ENCODE results near the gene PRTN3.
A peak's percentile ranks its signal among the peaks of the same experiment; 100 is the strongest.
"Not testable (repeated sequence)": the region's sequence is repeated elsewhere in the genome, so short reads cannot be mapped to it uniquely, and the experiment has no call there.

Gene PRTN3

GRCh38 chr19:853614-854220, 12.9 kb downstream of the PRTN3 start:
- not testable (repeated sequence) for H3K4me1 Mint-ChIP-seq (ENCODE audit: low read depth); H3K27ac Mint-ChIP-seq; H3K36me3 Mint-ChIP-seq (ENCODE audit: low read depth); H3K4me3 Mint-ChIP-seq; H3K9me3 Mint-ChIP-seq; DNase-seq (ENCODE audit: low spot score); H3K27me3 Mint-ChIP-seq (ENCODE audit: low read depth)

DNA sequence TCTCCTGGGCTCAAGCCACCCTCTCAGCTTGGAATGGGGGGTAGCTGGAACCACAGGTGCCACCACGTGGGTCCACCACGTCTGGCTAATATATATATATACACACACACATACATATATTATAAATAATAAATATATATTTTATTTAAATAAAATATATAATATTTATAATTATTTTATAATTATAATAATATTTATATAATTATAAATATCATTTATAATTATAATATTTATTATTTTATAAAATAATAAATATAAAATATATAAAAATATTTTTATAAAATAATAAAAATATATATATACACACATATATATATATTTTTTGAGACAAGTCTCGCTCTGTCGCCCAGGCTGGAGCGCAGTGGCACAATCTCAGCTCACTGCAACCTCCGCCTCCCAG, 13.8 kb downstream of the PRTN3 start:
- Mint-ChIP-seq H3K9me3 (no peaks in the 10 kb centered on the region), H3K27ac (no peak overlapping the region), H3K4me1 (ENCODE audit: low read depth) (peaks cover 2% of the 10 kb centered on the region), H3K4me3 (no peak overlapping the region), H3K27me3 (ENCODE audit: low read depth) (peaks cover 9% of the 10 kb centered on the region), H3K36me3 (ENCODE audit: low read depth) (no peaks in the 10 kb centered on the region)
- DNase-seq (ENCODE audit: low spot score): no peak

DNA sequence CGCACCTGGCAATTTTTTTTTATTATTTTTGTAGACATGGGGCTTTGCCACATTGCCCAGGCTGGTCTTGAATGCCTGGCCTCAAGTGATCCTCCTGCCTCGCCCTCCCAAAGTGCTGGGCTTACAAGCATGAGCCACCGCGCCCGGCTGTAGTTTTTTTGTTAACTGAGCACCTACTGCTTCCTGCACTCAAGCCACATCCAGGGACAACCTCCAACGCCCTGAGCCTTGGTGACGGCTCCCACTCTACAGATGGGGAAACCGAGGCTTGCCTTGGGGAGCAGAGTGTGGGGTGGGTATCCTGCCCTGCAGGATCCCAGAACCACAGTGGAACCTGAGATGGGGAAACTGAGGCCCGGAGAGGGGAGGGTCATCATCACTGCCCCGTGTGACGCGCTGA, 14.3 kb downstream of the PRTN3 start:
- Mint-ChIP-seq H3K36me3 (ENCODE audit: low read depth) (no peaks in the 10 kb centered on the region), H3K4me3 (no peak overlapping the region), H3K27ac (no peak overlapping the region), H3K27me3 (ENCODE audit: low read depth) (peaks cover 15% of the 10 kb centered on the region), H3K4me1 (ENCODE audit: low read depth) (peaks cover 2% of the 10 kb centered on the region), H3K9me3 (no peaks in the 10 kb centered on the region)
- DNase-seq (ENCODE audit: low spot score): no peak

- Mint-ChIP-seq H3K27ac (no peak overlapping the region), H3K36me3 (ENCODE audit: low read depth) (no peaks in the 10 kb centered on the region), H3K4me1 (ENCODE audit: low read depth) (peaks cover 2% of the 10 kb centered on the region), H3K27me3 (ENCODE audit: low read depth) (peaks cover 15% of the 10 kb centered on the region), H3K9me3 (no peaks in the 10 kb centered on the region), H3K4me3 (no peak overlapping the region)
- DNase-seq (ENCODE audit: low spot score): no peak
Measured at GRCh38 chr19:855566-856120, 14.8 kb downstream of the PRTN3 start.

- Mint-ChIP-seq H3K4me1 (ENCODE audit: low read depth) (peaks cover 7% of the 10 kb centered on the region), H3K36me3 (ENCODE audit: low read depth) (no peaks in the 10 kb centered on the region), H3K4me3 (no peak overlapping the region), H3K9me3 (no peaks in the 10 kb centered on the region), H3K27ac (no peak overlapping the region), H3K27me3 (ENCODE audit: low read depth) (peaks cover 15% of the 10 kb centered on the region)
- DNase-seq (ENCODE audit: low spot score): no peak
Measured at GRCh38 chr19:858284-858683, 17.5 kb downstream of the PRTN3 start.

DNA sequence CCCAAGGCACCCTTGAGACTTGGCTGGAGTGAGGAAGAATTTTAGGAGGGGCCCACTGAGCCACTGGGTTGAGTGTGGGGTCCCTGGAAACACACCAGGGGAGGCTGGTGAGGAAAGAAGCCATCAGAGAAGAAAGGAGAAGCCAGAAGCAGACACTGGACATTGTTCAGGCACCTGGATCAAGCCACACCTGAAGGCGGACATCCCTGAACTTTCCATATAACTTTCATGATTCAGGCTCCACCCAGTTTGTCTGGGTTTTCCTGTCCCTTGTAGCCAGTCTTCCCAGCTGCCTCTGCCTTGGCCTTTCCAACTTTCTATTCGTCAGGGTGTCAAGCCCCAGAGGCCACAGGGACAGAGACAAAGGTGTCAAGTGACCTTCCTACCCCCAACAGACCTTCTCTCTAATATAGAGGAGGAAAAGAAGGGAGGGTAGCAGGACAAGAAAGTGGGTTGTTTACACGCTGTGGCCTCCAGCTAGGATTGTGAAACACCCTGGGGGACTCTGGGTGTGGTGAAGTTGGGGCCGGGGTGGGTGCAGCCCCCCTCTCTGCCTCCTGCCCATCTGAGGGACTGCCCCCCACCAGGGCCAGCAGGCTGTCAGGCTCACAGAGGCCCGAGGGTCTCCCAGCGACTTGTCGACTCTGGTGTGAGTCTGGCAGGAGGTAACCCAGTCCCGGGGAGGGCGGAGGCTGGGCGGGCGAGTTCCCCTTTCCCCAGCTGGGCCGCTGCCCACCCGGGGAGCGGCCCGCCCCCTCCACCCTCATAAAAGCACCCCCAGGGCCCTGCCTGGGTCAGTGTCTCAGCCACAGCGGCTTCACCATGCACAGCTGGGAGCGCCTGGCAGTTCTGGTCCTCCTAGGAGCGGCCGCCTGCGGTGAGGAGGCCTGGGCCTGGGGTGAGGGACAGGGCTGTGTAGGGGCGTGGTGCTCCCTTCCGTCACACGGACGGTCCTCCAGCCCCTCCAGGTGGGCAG, 18.4 kb downstream of the PRTN3 start, which contains the start of gene CFD:
Gene CFD, plus strand, starts transcription at position 797 of the 976 bp plus-strand sequence. Its CDS starts 26 bp downstream, at position 823.
- H3K27me3 Mint-ChIP-seq (ENCODE audit: low read depth): peaks cover 12% of the 10 kb centered on the region
- H3K4me1 Mint-ChIP-seq (ENCODE audit: low read depth): peaks cover 11% of the 10 kb centered on the region
- H3K36me3 Mint-ChIP-seq (ENCODE audit: low read depth): no peaks in the 10 kb centered on the region
- H3K9me3 Mint-ChIP-seq: no peaks in the 10 kb centered on the region
- H3K27ac Mint-ChIP-seq: no peak within 1 kb of the TSS
- no peak for DNase-seq (ENCODE audit: low spot score)
- H3K4me3 Mint-ChIP-seq: no peak within 1 kb of the TSS

DNA sequence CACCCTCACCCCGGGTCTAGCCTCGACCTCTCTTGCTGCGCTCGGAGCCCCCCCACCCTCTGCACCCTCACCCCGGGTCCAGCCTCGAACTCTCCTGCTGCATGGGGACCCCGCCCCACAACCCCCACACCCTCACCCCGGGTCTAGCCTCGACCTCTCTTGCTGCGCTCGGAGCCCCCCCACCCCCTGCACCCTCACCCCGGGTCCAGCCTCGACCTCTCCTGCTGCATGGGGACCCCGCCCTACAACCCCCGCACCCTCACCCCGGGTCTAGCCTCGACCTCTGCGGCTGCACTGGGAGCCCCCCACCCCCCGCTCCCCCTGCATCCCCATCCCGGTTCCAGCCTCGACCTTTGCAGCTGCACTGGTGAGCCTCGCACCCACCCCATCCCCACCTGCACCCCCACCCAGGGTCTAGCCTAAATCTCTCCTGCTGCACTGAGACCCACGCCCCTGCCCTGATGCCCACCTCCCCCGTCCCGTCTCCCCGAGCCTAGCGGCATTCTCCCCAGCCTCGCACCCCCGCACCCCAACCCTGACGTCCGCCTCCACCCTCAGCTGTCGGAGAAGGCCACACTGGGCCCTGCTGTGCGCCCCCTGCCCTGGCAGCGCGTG, 20.4 kb downstream of the PRTN3 start:
- Mint-ChIP-seq H3K4me1 (ENCODE audit: low read depth) (peaks cover 11% of the 10 kb centered on the region), H3K36me3 (ENCODE audit: low read depth) (peaks cover 2% of the 10 kb centered on the region), H3K27me3 (ENCODE audit: low read depth) (peaks cover 12% of the 10 kb centered on the region), H3K9me3 (no peaks in the 10 kb centered on the region), H3K4me3 (no peak overlapping the region), H3K27ac (no peak overlapping the region)
- no peak for DNase-seq (ENCODE audit: low spot score)

- Mint-ChIP-seq H3K4me3 (peak overlapping the region; percentile 66), H3K27me3 (ENCODE audit: low read depth) (peaks cover 12% of the 10 kb centered on the region)
Measured at GRCh38 chr19:861756-862580, 21.2 kb downstream of the PRTN3 start.

GRCh38 chr19:862581-863314, 21.9 kb downstream of the PRTN3 start:
- Mint-ChIP-seq H3K27me3 (ENCODE audit: low read depth) (peaks cover 10% of the 10 kb centered on the region), H3K36me3 (ENCODE audit: low read depth) (peaks cover 6% of the 10 kb centered on the region), H3K27ac (peak overlapping the region; percentile 82), H3K4me3 (peak overlapping the region; percentile 74), H3K4me1 (ENCODE audit: low read depth) (peaks cover 10% of the 10 kb centered on the region), H3K9me3 (no peaks in the 10 kb centered on the region)
- peak; percentile 69 for DNase-seq (ENCODE audit: low spot score)

More at GRCh38 chr19:861756-862580, 21.2 kb downstream of the PRTN3 start:
- Mint-ChIP-seq H3K36me3 (ENCODE audit: low read depth) (peaks cover 2% of the 10 kb centered on the region), H3K9me3 (no peaks in the 10 kb centered on the region), H3K27ac (peak overlapping the region; percentile 73), H3K4me1 (ENCODE audit: low read depth) (peaks cover 11% of the 10 kb centered on the region)
- peak; percentile 48 for DNase-seq (ENCODE audit: low spot score)

GRCh38 chr19:863315-863620, 22.5 kb downstream of the PRTN3 start:
- Mint-ChIP-seq H3K36me3 (ENCODE audit: low read depth) (peaks cover 6% of the 10 kb centered on the region), H3K4me1 (ENCODE audit: low read depth) (peaks cover 10% of the 10 kb centered on the region), H3K27me3 (ENCODE audit: low read depth) (peaks cover 10% of the 10 kb centered on the region), H3K9me3 (no peaks in the 10 kb centered on the region), H3K27ac (peak overlapping the region; percentile 82), H3K4me3 (peak overlapping the region; percentile 74)
- no peak for DNase-seq (ENCODE audit: low spot score)

GRCh38 chr19:866769-867300, 26.0 kb downstream of the PRTN3 start:
- Mint-ChIP-seq H3K4me1 (ENCODE audit: low read depth) (peaks cover 10% of the 10 kb centered on the region), H3K4me3 (no peak overlapping the region), H3K36me3 (ENCODE audit: low read depth) (peaks cover 16% of the 10 kb centered on the region), H3K27ac (no peak overlapping the region), H3K27me3 (ENCODE audit: low read depth) (no peaks in the 10 kb centered on the region), H3K9me3 (no peaks in the 10 kb centered on the region)
- DNase-seq (ENCODE audit: low spot score): no peak

DNA sequence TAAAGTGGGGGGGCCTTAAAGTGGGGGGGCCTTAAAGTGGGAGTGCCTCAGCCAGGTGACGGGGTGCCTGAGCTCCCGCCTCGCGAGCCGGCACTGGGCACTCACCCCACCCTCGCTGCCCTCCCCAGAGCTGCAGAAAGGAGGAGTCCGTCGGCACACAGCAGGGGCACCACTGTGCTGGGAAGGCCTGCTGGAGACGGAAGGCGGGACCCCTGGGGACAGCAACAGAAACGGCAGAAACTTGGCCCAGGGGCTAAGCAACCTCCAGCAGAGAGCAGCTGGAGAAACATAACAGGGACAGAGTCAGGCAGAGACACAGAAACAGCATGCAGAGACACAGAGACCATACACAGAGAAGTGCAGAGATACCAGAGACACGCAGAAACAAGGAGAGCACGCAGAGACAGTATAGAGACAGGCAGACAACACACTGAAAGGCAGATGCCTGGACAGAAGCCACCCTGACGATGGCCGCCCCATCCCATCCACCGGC, 26.5 kb downstream of the PRTN3 start:
- Mint-ChIP-seq H3K9me3 (no peaks in the 10 kb centered on the region), H3K4me3 (no peak overlapping the region), H3K27me3 (ENCODE audit: low read depth) (no peaks in the 10 kb centered on the region), H3K27ac (no peak overlapping the region), H3K36me3 (ENCODE audit: low read depth) (peaks cover 16% of the 10 kb centered on the region), H3K4me1 (ENCODE audit: low read depth) (peaks cover 11% of the 10 kb centered on the region)
- DNase-seq (ENCODE audit: low spot score): no peak

Measured in T-helper 2 cell treated with Interferon-gamma antibody and Interleukin-4, amounts not matched to agents 5 μg/mL and 100 μg/mL, for 36 hours (primary cell).